A673 (cell line): ENCODE results near the gene AGRN.

Experiments
- EZH2 ChIP-seq: fragments of 200-600 bp; sonication (generic); IDR thresholded peaks from 2 replicates; pipeline ENCODE4 v1.6.1; 2017; ENCODE audit warnings: borderline replicate concordance, low read depth, mild to moderate bottlenecking, mixed read lengths, antibody characterized with exemption, low read length; ENCODE audit not compliant: poor library complexity, severe bottlenecking
- TF ChIP-seq, protein P1 (sequence below): fragments of 300-800, 200-600 bp; sonication (generic); conservative IDR thresholded peaks from 2 replicates; pipeline ENCODE4 v1.5.1; 2017; ENCODE audit warnings: low read depth, mild to moderate bottlenecking, antibody characterized with exemption, low read length, moderate library complexity, mixed read lengths

DNA sequence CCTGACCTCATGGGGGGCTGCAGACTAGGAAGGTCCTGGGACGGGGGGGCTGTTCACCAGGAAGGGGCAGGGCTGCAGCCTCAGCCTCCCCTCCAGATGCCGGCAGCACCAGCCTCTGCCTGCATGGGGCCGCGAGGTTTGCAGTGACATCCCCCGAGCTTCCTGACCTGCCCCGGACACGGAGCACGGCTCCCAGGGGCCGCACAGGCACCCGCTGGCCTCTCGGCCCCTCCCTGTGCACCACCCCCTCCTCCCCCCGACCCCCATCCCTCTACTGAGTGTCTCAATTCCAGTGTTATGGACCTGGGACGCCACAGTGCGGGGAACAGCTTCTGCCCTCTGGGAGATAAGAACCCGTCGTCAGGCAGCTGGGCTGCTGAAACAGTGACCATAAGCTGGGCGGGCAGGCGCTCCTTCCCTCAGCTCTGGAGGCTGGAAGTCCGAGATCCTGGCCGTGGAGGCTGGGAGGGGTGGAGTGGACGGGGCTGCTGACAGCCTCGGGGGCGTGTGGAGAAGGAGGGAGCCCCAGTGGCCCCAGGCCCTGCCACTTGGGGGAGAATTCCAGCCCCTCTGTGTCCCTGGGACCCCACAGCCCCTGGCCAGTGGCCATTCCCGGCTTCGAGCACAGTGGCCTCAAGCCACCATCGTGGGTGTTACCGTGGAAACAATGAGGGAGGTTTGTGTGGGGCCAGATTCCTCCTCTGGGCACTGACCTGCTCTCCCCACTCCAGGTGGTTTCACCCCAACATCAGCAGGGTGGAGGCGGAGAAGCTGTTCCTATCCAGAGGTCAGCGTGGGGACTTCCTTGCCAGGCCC, 42.6 kb downstream of the AGRN start:
- TF ChIP-seq, protein P1, sequence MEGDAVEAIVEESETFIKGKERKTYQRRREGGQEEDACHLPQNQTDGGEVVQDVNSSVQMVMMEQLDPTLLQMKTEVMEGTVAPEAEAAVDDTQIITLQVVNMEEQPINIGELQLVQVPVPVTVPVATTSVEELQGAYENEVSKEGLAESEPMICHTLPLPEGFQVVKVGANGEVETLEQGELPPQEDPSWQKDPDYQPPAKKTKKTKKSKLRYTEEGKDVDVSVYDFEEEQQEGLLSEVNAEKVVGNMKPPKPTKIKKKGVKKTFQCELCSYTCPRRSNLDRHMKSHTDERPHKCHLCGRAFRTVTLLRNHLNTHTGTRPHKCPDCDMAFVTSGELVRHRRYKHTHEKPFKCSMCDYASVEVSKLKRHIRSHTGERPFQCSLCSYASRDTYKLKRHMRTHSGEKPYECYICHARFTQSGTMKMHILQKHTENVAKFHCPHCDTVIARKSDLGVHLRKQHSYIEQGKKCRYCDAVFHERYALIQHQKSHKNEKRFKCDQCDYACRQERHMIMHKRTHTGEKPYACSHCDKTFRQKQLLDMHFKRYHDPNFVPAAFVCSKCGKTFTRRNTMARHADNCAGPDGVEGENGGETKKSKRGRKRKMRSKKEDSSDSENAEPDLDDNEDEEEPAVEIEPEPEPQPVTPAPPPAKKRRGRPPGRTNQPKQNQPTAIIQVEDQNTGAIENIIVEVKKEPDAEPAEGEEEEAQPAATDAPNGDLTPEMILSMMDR: no peak
- TF ChIP-seq EZH2: no peak
